Testis (tissue), 2 donors: ENCODE results near the gene LMAN2L.

ENCODE experiments used
- CTCF ChIP-seq, 3 experiments: fragments of 450-650 bp in 2 of 3; fragments of 200-600 bp in 1 of 3; sonication (generic) in 1 of 3; IDR thresholded peaks; one replicate each; pipeline ENCODE4 v1.5.1; 2016 to 2019; ENCODE audit warnings: antibody characterized with exemption in 3 of 3, mild to moderate bottlenecking in 2 of 3, moderate library complexity in 1 of 3
- POLR2A ChIP-seq: fragments of 450-650 bp; IDR thresholded peaks from one replicate; pipeline ENCODE4 v1.6.1; 2017; ENCODE audit warnings: antibody characterized with exemption, mild to moderate bottlenecking, moderate library complexity

DNA sequence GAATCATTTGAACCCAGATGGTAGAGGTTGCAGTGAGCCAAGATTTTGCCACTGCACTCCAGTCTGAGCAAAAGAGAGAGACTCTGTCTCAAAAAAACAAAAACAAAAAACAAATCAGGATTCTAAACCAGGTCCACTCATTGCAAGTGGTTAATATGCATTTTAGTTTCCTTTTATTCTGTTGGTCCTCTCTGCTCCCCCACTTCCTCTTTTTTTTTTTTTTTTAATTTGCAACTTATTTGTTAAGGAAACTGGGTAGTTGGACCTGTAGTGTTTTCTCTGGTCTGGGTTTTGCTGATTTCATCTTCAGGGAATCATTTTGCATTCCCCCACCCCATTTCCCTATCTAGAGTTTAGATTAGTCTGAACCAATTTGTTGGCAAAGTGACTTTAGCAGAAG is 83.3 kb downstream of the LMAN2L start:
- TF ChIP-seq POLR2A (no peak), CTCF (IDR thresholded peaks at IDR 0.05) (no peak)
